Suprapubic skin (tissue), 4 donors: ENCODE measurements around the gene VAV2. TPM values are rescaled to one million over a fixed set of nuclear protein-coding genes. Genes with fewer than 3 reads are reported as not detected.

Experiments
- DNase-seq, 2 donors: peaks; one replicate each; pipeline ENCODE4 v3.0.0-alpha.2; 2019; ENCODE audit warnings: low spot score in 2 of 2
- H3K27ac ChIP-seq: fragments of 200-600 bp; sonication (generic); one replicate; pipeline ENCODE4 v1.5.1; 2019
- H3K27me3 ChIP-seq: fragments of 200-600 bp; sonication (generic); one replicate; pipeline ENCODE4 v1.5.1; 2019
- H3K36me3 ChIP-seq: fragments of 200-600 bp; sonication (generic); one replicate; pipeline ENCODE4 v1.5.1; 2019
- H3K4me1 ChIP-seq: fragments of 200-600 bp; sonication (generic); one replicate; pipeline ENCODE4 v1.5.1; 2019
- H3K4me3 ChIP-seq: fragments of 200-600 bp; sonication (generic); one replicate; pipeline ENCODE4 v1.5.1; 2019; ENCODE audit warnings: mild to moderate bottlenecking
- H3K9me3 ChIP-seq: fragments of 200-600 bp; sonication (generic); one replicate; pipeline ENCODE4 v1.5.1; 2019
- EP300 ChIP-seq: sonication (generic); formaldehyde crosslinking; IDR thresholded peaks from one replicate; pipeline ENCODE4 v1.6.1; 2017; ENCODE audit warnings: antibody characterized with exemption
- POLR2A ChIP-seq, 2 donors: fragments of 450-650 bp; IDR thresholded peaks; one replicate each; pipeline ENCODE4 v1.6.1; 2017; ENCODE audit warnings: antibody characterized with exemption in 2 of 2, mild to moderate bottlenecking in 2 of 2, moderate library complexity in 2 of 2
- POLR2AphosphoS5 ChIP-seq, 3 donors: sonication (generic); formaldehyde crosslinking; IDR thresholded peaks; one replicate each; pipeline ENCODE4 v1.6.1; 2017; ENCODE audit warnings: antibody characterized with exemption in 3 of 3
- WGBS: methylation state at CpG from one replicate; pipeline ENCODE4 v1.1.5; 2018; 5-methylcytosine and 5-hydroxymethylcytosine counted together
- total RNA-seq, 4 donors: library from RNA; depleted of rRNA; stranded (reverse); fragments of >200 nt; gene quantifications; one replicate each; pipeline ENCODE4 v1.1.0, GENCODE V29; 2016
- TF ChIP-seq, protein P1 (sequence below), 2 donors: fragments of 200-600 bp in 1 of 2; fragments of 450-650 bp in 1 of 2; sonication (generic) in 1 of 2; IDR thresholded peaks; one replicate each; pipeline ENCODE4 v1.5.1; 2016 to 2019; ENCODE audit warnings: antibody characterized with exemption in 2 of 2, mild to moderate bottlenecking in 1 of 2, moderate library complexity in 1 of 2

Gene VAV2
- total RNA-seq, 4 donors from 2014 or later: 5.2 to 10.3 (median 6.4) TPM

- H3K9me3 ChIP-seq: no peaks in the 10 kb centered on the region
- H3K4me3 ChIP-seq: peak overlapping the region; percentile 2
- WGBS: 76% methylated on average over 22 of the region's 28 CpGs
- H3K4me1 ChIP-seq: peaks cover 13% of the 10 kb centered on the region
- TF ChIP-seq POLR2AphosphoS5 (IDR thresholded peaks at IDR 0.05) (no peak), EP300 (no peak), POLR2A (IDR thresholded peaks at IDR 0.05) (no peak)
- TF ChIP-seq, protein P1, sequence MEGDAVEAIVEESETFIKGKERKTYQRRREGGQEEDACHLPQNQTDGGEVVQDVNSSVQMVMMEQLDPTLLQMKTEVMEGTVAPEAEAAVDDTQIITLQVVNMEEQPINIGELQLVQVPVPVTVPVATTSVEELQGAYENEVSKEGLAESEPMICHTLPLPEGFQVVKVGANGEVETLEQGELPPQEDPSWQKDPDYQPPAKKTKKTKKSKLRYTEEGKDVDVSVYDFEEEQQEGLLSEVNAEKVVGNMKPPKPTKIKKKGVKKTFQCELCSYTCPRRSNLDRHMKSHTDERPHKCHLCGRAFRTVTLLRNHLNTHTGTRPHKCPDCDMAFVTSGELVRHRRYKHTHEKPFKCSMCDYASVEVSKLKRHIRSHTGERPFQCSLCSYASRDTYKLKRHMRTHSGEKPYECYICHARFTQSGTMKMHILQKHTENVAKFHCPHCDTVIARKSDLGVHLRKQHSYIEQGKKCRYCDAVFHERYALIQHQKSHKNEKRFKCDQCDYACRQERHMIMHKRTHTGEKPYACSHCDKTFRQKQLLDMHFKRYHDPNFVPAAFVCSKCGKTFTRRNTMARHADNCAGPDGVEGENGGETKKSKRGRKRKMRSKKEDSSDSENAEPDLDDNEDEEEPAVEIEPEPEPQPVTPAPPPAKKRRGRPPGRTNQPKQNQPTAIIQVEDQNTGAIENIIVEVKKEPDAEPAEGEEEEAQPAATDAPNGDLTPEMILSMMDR (IDR thresholded peaks at IDR 0.05): no peak
- peak in 1 of 2 donors; percentile 78 for DNase-seq
- peaks cover 5% of the 10 kb centered on the region for H3K36me3 ChIP-seq
- no peaks in the 10 kb centered on the region for H3K27me3 ChIP-seq
- peak overlapping the region; percentile 28 for H3K27ac ChIP-seq
These were observed 129.4 kb downstream of the VAV2 start for GRCh38 chr9:133862585-133863256.

GRCh38 chr9:133861692-133862091 is 130.4 kb downstream of the VAV2 start:
- H3K4me3 ChIP-seq: no peak overlapping the region
- H3K9me3 ChIP-seq: no peaks in the 10 kb centered on the region
- no peak for DNase-seq
- H3K27ac ChIP-seq: no peak overlapping the region
- H3K27me3 ChIP-seq: no peaks in the 10 kb centered on the region
- peaks cover 13% of the 10 kb centered on the region for H3K4me1 ChIP-seq
- TF ChIP-seq, protein P1 (IDR thresholded peaks at IDR 0.05): no peak
- TF ChIP-seq POLR2AphosphoS5 (IDR thresholded peaks at IDR 0.05) (no peak), EP300 (no peak), POLR2A (IDR thresholded peaks at IDR 0.05) (no peak)
- H3K36me3 ChIP-seq: peaks cover 5% of the 10 kb centered on the region
- WGBS: 97% methylated on average over 5 of the region's 5 CpGs

GRCh38 chr9:133861086-133861485 is 131.0 kb downstream of the VAV2 start:
- H3K36me3 ChIP-seq: peaks cover 5% of the 10 kb centered on the region
- no peaks in the 10 kb centered on the region for H3K27me3 ChIP-seq
- TF ChIP-seq, protein P1 (IDR thresholded peaks at IDR 0.05): no peak
- TF ChIP-seq POLR2A (IDR thresholded peaks at IDR 0.05) (no peak), POLR2AphosphoS5 (IDR thresholded peaks at IDR 0.05) (no peak), EP300 (no peak)
- no peak overlapping the region for H3K4me3 ChIP-seq
- H3K9me3 ChIP-seq: no peaks in the 10 kb centered on the region
- DNase-seq: no peak
- no peak overlapping the region for H3K27ac ChIP-seq
- H3K4me1 ChIP-seq: peaks cover 13% of the 10 kb centered on the region
- WGBS: 80% methylated on average over 20 of the region's 20 CpGs

GRCh38 chr9:133858771-133859170 is 133.4 kb downstream of the VAV2 start:
- Histone ChIP-seq H3K27me3 (no peaks in the 10 kb centered on the region), H3K4me1 (peaks cover 9% of the 10 kb centered on the region), H3K27ac (no peak overlapping the region), H3K36me3 (peaks cover 5% of the 10 kb centered on the region), H3K9me3 (no peaks in the 10 kb centered on the region), H3K4me3 (no peak overlapping the region)
- WGBS: 84% methylated on average over 6 of the region's 11 CpGs
- DNase-seq: no peak
- TF ChIP-seq POLR2A (IDR thresholded peaks at IDR 0.05): no peak
- no peak for TF ChIP-seq EP300
- no peak for TF ChIP-seq POLR2AphosphoS5 (IDR thresholded peaks at IDR 0.05)
- TF ChIP-seq, protein P1 (IDR thresholded peaks at IDR 0.05): no peak

GRCh38 chr9:133857639-133858038 is 134.5 kb downstream of the VAV2 start:
- WGBS: 93% methylated on average over 9 of the region's 9 CpGs
- peaks cover 5% of the 10 kb centered on the region for H3K36me3 ChIP-seq
- TF ChIP-seq, protein P1 (IDR thresholded peaks at IDR 0.05): no peak
- TF ChIP-seq EP300: no peak
- no peak for TF ChIP-seq POLR2A (IDR thresholded peaks at IDR 0.05)
- no peak for TF ChIP-seq POLR2AphosphoS5 (IDR thresholded peaks at IDR 0.05)
- H3K4me3 ChIP-seq: no peak overlapping the region
- no peaks in the 10 kb centered on the region for H3K27me3 ChIP-seq
- H3K27ac ChIP-seq: no peak overlapping the region
- DNase-seq: no peak
- H3K9me3 ChIP-seq: no peaks in the 10 kb centered on the region
- H3K4me1 ChIP-seq: no peaks in the 10 kb centered on the region
